ENCODE results near the gene DNER. TPM values are rescaled to one million over a fixed set of nuclear protein-coding genes. Genes with fewer than 3 reads are reported as not detected.

Gene DNER
- total and polyA plus RNA-seq, 10 of the 15 experiments (the other 5 are each of a cell fraction or from before 2014, with no cell fraction given) = 0.04 to 0.08 (median 0.07) TPM; not detected in 7

- no peak for TF ChIP-seq RAD21 (IDR thresholded peaks at IDR 0.05; ENCODE audit: insufficient read depth, low read depth, low read length)
- TF ChIP-seq CBFB (IDR thresholded peaks at IDR 0.05; ENCODE audit: low read depth) = no peak
- TF ChIP-seq NFYA (IDR thresholded peaks at IDR 0.05; ENCODE audit: borderline replicate concordance, low read depth, low read length) = no peak
- no peak for TF ChIP-seq TAF1 (IDR thresholded peaks at IDR 0.05; ENCODE audit: borderline replicate concordance, low read depth, low read length)
- TF ChIP-seq NR2C2 (IDR thresholded peaks at IDR 0.05; ENCODE audit: borderline replicate concordance, control insufficient read depth, insufficient read length, low read depth) = no peak
- TF ChIP-seq CBX3 (IDR thresholded peaks at IDR 0.05; ENCODE audit: borderline replicate concordance, low read depth) = no peak
- no peak for TF ChIP-seq FOXK2 (IDR thresholded peaks at IDR 0.05)
- no peak for TF ChIP-seq SKIL (IDR thresholded peaks at IDR 0.05; ENCODE audit: low read depth, poor library complexity, severe bottlenecking)
Observed at GRCh38 chr2:229591611-229592010, 122.7 kb downstream of the DNER start (continued).

GRCh38 chr2:229586746-229587705 lies 127.3 kb downstream of the DNER start:
- DNase-seq (ENCODE audit: low read depth, low spot score) (no peak), FAIRE-seq (no peak), ATAC-seq (peak; percentile 92)
- no peaks in the 10 kb centered on the region for H3K36me3 ChIP-seq (ENCODE audit: control insufficient read depth in 2 of 2, insufficient read depth in 2 of 2, low read length in 1 of 2)
- ChIA-PET SMC1A (ENCODE audit: uncharacterized antibody, unreplicated experiment) (interaction anchor here (1.2 kb wide), 1 partner anchor 156 kb away, joined by 8 read pairs; no protein-coding TSS in a partner anchor), CTCF (interaction anchor here (1.0 to 1.5 kb wide), 7 partner anchors 8 to 1647 kb away, joined by 3 to 7 read pairs (median 3); no protein-coding TSS in a partner anchor), RAD21 (ENCODE audit: unreplicated experiment) (interaction anchor here (0.7 to 1.5 kb wide), 5 partner anchors 156 to 1647 kb away, joined by 3 to 4 read pairs (median 3); no protein-coding TSS in a partner anchor), POLR2A (no interaction called here)
- 3% methylated on average over 20 of the region's 20 CpGs for WGBS (ENCODE audit: insufficient coverage, insufficient replicate concordance, low lambda C conversion rate, missing lambda C conversion rate)
- peak; percentile 60 to 71 (median 65) for TF ChIP-seq CTCF (IDR thresholded peaks at IDR 0.05 in 2 of 3, conservative IDR thresholded peaks at IDR 0.05 in 1 of 3; ENCODE audit: control insufficient read depth in 2 of 3, extremely low read depth in 1 of 3, insufficient read depth in 1 of 3, low read depth in 3 of 3, low read length in 3 of 3)
- TF ChIP-seq ASH2L (IDR thresholded peaks at IDR 0.05; ENCODE audit: borderline replicate concordance, low read depth) = no peak
- TF ChIP-seq RAD21 (IDR thresholded peaks at IDR 0.05; ENCODE audit: insufficient read depth, low read depth, low read length) = peak; percentile 56
- TF ChIP-seq BMI1 (IDR thresholded peaks at IDR 0.05; ENCODE audit: borderline replicate concordance) = no peak
- TF ChIP-seq SMC3 (IDR thresholded peaks at IDR 0.05; ENCODE audit: borderline replicate concordance, low read length) = peak; percentile 40; the same call in 1 of the 2 replicates
- H2AFZ ChIP-seq (ENCODE audit: control insufficient read depth, low read depth, low read length) = no peak overlapping the region
- in situ Hi-C loops (cut with MboI) (no loop called here), intact Hi-C loops (cut with micrococcal nuclease; ENCODE audit: unreplicated experiment) (loop anchor here (1.0 to 5.0 kb wide), 2 partner anchors 156 to 245 kb away; no protein-coding TSS in a partner anchor)
- no peak overlapping the region for H3K9ac ChIP-seq (ENCODE audit: control insufficient read depth, insufficient read depth, low read length)
- H3K4me3 ChIP-seq = no peak overlapping the region
- no peaks in the 10 kb centered on the region for H4K20me1 ChIP-seq (ENCODE audit: control insufficient read depth, insufficient read depth)
- H3K27ac ChIP-seq (ENCODE audit: control insufficient read depth, insufficient read depth) = no peak overlapping the region
- no peaks in the 10 kb centered on the region for H3K9me3 ChIP-seq (replicated peaks; ENCODE audit: control insufficient read depth, insufficient read depth, low read length)
- no peaks in the 10 kb centered on the region for H3K79me2 ChIP-seq (ENCODE audit: control insufficient read depth, insufficient read depth, low read length)
- H3K4me1 ChIP-seq (ENCODE audit: control insufficient read depth, insufficient read depth, low read length) = no peaks in the 10 kb centered on the region
- no peak overlapping the region for H3K4me2 ChIP-seq (ENCODE audit: control insufficient read depth, insufficient read depth)
- BruUV-seq (replicated peaks) = no TSS peak
- H3K27me3 ChIP-seq (replicated peaks in 1 of 2; ENCODE audit: control insufficient read depth in 2 of 2, insufficient read depth in 2 of 2, low read length in 1 of 2) = no peaks in the 10 kb centered on the region; a peak in 1 of 4 replicates
